HG02885 (cell line): ENCODE data around the gene TMPRSS13.
"Not testable (repeated sequence)": the region's sequence is repeated elsewhere in the genome, so short reads cannot be mapped to it uniquely, and the experiment has no call there.

Source experiments
- ATAC-seq: cut with Tn5 transposase; IDR thresholded peaks from one replicate; pipeline ENCODE4 v1.9.1; 2021; ENCODE audit warnings: mild to moderate bottlenecking; ENCODE audit not compliant: unreplicated experiment, poor library complexity

TMPRSS13 gene

GRCh38 chr11:117950993-117951961, 22.1 kb upstream of the TMPRSS13 start:
- ATAC-seq = no peak

- no peak for ATAC-seq
Observed at GRCh38 chr11:117950301-117950700, 21.1 kb upstream of the TMPRSS13 start.

GRCh38 chr11:117949062-117949461, 19.9 kb upstream of the TMPRSS13 start:
- no peak for ATAC-seq

GRCh38 chr11:117948466-117948865, 19.3 kb upstream of the TMPRSS13 start:
- not testable (repeated sequence) for ATAC-seq

GRCh38 chr11:117947751-117948150, 18.5 kb upstream of the TMPRSS13 start:
- not testable (repeated sequence) for ATAC-seq

GRCh38 chr11:117946842-117947526, 17.8 kb upstream of the TMPRSS13 start:
- no peak for ATAC-seq

GRCh38 chr11:117946156-117946841, 17.1 kb upstream of the TMPRSS13 start:
- no peak for ATAC-seq

- ATAC-seq = no peak
Observed at GRCh38 chr11:117945047-117945810, 16.0 kb upstream of the TMPRSS13 start.

GRCh38 chr11:117944554-117944953, 15.4 kb upstream of the TMPRSS13 start:
- no peak for ATAC-seq

- ATAC-seq = no peak
Observed at GRCh38 chr11:117941976-117942654, 12.9 kb upstream of the TMPRSS13 start.

GRCh38 chr11:117941163-117941707, 12.0 kb upstream of the TMPRSS13 start:
- ATAC-seq = no peak

GRCh38 chr11:117940736-117941135, 11.5 kb upstream of the TMPRSS13 start:
- ATAC-seq = no peak

- ATAC-seq = no peak
Observed at GRCh38 chr11:117936973-117937372, 7.8 kb upstream of the TMPRSS13 start.

GRCh38 chr11:117934526-117935307, 5.5 kb upstream of the TMPRSS13 start:
- no peak for ATAC-seq

- ATAC-seq = no peak
Observed at GRCh38 chr11:117933930-117934329, 4.7 kb upstream of the TMPRSS13 start.

GRCh38 chr11:117933475-117933874, 4.3 kb upstream of the TMPRSS13 start:
- ATAC-seq = no peak

- no peak for ATAC-seq
Observed at GRCh38 chr11:117932947-117933346, 3.7 kb upstream of the TMPRSS13 start.

GRCh38 chr11:117932426-117932825, 3.2 kb upstream of the TMPRSS13 start:
- no peak for ATAC-seq
